ENCODE data around the gene FAM131A. TPM values are rescaled to one million over a fixed set of nuclear protein-coding genes. Genes with fewer than 3 reads are reported as not detected.

The FAM131A gene
- total and polyA plus RNA-seq, 9 of the 15 experiments (the other 6 are each of a cell fraction or from before 2014, with no cell fraction given), result 0.48 to 11.1 (median 4.3) TPM

DNA sequence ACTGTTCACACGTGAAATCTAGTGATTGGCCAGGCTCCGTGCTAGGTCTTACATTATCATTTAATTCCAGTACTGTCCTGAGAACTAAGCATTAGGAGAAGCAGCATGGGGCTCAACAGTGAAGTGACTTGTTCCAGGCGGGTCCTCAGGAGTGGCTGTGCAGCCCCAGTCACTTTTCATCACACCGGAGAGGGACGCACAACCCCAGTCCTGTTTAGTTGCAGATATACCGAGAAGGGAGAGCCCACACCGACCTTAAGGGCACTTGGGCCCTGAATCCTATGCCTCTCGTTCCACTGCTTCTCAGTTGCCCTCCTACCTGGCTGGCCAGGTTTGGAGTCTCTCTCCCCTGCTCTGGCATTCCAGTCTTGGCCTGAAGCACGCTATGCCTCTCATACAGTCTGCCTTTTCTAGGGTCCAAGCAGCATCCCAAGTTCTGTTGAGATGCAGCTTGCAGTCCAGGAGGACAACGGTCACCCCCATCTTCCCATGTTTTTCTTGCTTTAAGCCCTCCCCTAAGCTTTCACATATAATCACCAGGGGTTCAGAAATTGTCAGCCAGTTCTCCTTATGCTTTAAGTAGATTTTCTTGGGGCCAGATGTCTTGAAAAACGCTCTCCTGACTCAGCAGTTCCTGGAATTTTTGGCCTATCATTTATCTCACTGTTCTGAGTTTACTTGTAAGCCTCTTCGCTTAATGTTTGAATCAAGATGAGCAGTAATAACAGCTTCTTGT, 10.1 kb downstream of the FAM131A start (continued):
- TF ChIP-seq, protein P1, sequence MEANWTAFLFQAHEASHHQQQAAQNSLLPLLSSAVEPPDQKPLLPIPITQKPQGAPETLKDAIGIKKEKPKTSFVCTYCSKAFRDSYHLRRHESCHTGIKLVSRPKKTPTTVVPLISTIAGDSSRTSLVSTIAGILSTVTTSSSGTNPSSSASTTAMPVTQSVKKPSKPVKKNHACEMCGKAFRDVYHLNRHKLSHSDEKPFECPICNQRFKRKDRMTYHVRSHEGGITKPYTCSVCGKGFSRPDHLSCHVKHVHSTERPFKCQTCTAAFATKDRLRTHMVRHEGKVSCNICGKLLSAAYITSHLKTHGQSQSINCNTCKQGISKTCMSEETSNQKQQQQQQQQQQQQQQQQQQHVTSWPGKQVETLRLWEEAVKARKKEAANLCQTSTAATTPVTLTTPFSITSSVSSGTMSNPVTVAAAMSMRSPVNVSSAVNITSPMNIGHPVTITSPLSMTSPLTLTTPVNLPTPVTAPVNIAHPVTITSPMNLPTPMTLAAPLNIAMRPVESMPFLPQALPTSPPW (CRISPR knock-in tag; IDR thresholded peaks at IDR 0.05), result peak; percentile 21; the same call in 1 of the 2 replicates
- no peak for TF ChIP-seq IFI16 (CRISPR knock-in tag; IDR thresholded peaks at IDR 0.05)
- no peak for TF ChIP-seq ZNF444 (CRISPR knock-in tag; IDR thresholded peaks at IDR 0.05)
- peak; percentile 48; the same call in 1 of the 2 replicates for TF ChIP-seq FOSL1 (tag; conservative IDR thresholded peaks at IDR 0.05)
- TF ChIP-seq YY1 (IDR thresholded peaks at IDR 0.05; ENCODE audit: borderline replicate concordance in 1 of 3, control insufficient read depth in 1 of 3, extremely low read depth in 1 of 3, insufficient read depth in 3 of 3, insufficient read length in 1 of 3, insufficient replicate concordance in 2 of 3, low read depth in 1 of 3, low read length in 2 of 3), result no peak
- TF ChIP-seq, protein P2, sequence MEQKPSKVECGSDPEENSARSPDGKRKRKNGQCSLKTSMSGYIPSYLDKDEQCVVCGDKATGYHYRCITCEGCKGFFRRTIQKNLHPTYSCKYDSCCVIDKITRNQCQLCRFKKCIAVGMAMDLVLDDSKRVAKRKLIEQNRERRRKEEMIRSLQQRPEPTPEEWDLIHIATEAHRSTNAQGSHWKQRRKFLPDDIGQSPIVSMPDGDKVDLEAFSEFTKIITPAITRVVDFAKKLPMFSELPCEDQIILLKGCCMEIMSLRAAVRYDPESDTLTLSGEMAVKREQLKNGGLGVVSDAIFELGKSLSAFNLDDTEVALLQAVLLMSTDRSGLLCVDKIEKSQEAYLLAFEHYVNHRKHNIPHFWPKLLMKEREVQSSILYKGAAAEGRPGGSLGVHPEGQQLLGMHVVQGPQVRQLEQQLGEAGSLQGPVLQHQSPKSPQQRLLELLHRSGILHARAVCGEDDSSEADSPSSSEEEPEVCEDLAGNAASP (IDR thresholded peaks at IDR 0.05), result no peak
- TF ChIP-seq, protein P3, sequence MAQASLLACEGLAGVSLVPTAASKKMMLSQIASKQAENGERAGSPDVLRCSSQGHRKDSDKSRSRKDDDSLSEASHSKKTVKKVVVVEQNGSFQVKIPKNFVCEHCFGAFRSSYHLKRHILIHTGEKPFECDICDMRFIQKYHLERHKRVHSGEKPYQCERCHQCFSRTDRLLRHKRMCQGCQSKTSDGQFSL (CRISPR knock-in tag; IDR thresholded peaks at IDR 0.05), result no peak
- TF ChIP-seq, protein P3 (tag; IDR thresholded peaks at IDR 0.05), result no peak
- TF ChIP-seq, protein P4, sequence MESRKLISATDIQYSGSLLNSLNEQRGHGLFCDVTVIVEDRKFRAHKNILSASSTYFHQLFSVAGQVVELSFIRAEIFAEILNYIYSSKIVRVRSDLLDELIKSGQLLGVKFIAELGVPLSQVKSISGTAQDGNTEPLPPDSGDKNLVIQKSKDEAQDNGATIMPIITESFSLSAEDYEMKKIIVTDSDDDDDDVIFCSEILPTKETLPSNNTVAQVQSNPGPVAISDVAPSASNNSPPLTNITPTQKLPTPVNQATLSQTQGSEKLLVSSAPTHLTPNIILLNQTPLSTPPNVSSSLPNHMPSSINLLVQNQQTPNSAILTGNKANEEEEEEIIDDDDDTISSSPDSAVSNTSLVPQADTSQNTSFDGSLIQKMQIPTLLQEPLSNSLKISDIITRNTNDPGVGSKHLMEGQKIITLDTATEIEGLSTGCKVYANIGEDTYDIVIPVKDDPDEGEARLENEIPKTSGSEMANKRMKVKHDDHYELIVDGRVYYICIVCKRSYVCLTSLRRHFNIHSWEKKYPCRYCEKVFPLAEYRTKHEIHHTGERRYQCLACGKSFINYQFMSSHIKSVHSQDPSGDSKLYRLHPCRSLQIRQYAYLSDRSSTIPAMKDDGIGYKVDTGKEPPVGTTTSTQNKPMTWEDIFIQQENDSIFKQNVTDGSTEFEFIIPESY (CRISPR knock-in tag; IDR thresholded peaks at IDR 0.05), result no peak
